Left lung (tissue), 10 donors: ENCODE data around the gene KRTAP10-8. TPM values are rescaled to one million over a fixed set of nuclear protein-coding genes. Genes with fewer than 3 reads are reported as not detected.
A peak's percentile ranks its signal among the peaks of the same experiment; 100 is the strongest.
"Not testable (repeated sequence)": the region's sequence is repeated elsewhere in the genome, so short reads cannot be mapped to it uniquely, and the experiment has no call there.

Experiments
- ATAC-seq: fragments of 200-7000 bp; cut with Tn5 transposase; one replicate; pipeline ENCODE4 v1.9.1; 2020; ENCODE audit warnings: moderate library complexity
- DNase-seq, 4 donors: peaks; one replicate each; pipeline ENCODE4 v3.0.0-alpha.2; 2013 to 2020
- H3K27ac ChIP-seq, 2 donors: fragments of 200-600 bp; sonication (generic) in 1 of 2; one replicate each; pipeline versions ENCODE4 v1.5.0 to v1.8.0; 2020 to 2021
- H3K27me3 ChIP-seq, 2 donors: fragments of 200-600 bp; sonication (generic) in 1 of 2; one replicate each; pipeline versions ENCODE4 v1.5.0 to v1.8.0; 2020 to 2021
- H3K36me3 ChIP-seq, 2 donors: fragments of 200-600 bp; sonication (generic) in 1 of 2; one replicate each; pipeline versions ENCODE4 v1.5.0 to v1.8.0; 2020 to 2021
- H3K4me1 ChIP-seq, 2 donors: fragments of 200-600 bp; one replicate each; pipeline ENCODE4 v1.8.0; 2021
- H3K4me3 ChIP-seq, 2 donors: fragments of 200-600 bp; sonication (generic) in 1 of 2; one replicate each; pipeline versions ENCODE4 v1.5.0 to v1.8.0; 2020 to 2021; ENCODE audit warnings: mild to moderate bottlenecking in 1 of 2
- H3K9me3 ChIP-seq, 2 donors: fragments of 200-600 bp; sonication (generic) in 1 of 2; one replicate each; pipeline versions ENCODE4 v1.5.0 to v1.8.0; 2020 to 2021
- CTCF ChIP-seq, 2 donors: fragments of 200-600 bp; sonication (generic) in 1 of 2; IDR thresholded peaks; one replicate each; pipeline versions ENCODE4 v1.5.0 to v1.8.0; 2021; ENCODE audit warnings: antibody characterized with exemption in 2 of 2
- intact Hi-C, 2 donors: fragments of 100-400 bp; cut with DNase I; formaldehyde crosslinking; loops; one replicate each; pipeline versions ENCODE4 v1.11.2 to v1.14.2; 2022
- polyA plus RNA-seq, 6 donors: library from polyadenylated mRNA; unstranded; fragments of 120-200 nt; gene quantifications; one replicate each; pipeline ENCODE4 v1.2.1, GENCODE V29; 2013; ENCODE audit not compliant: insufficient read length in 6 of 6
- total RNA-seq, 2 donors: library from RNA; stranded (reverse); fragmentation: NEBNext Ultra II Directional; extraction: Animal tissue kit (Norgen Biotek cat#: 25700); gene quantifications; one replicate each; pipeline ENCODE4 v1.2.1, GENCODE V29; 2021
- donor health status: DM: no; HTN: yes; CAD: no.
- donor health status: DM: no; HTN: no; CAD: no.

Gene KRTAP10-8
- total and polyA plus RNA-seq, 8 donors = not detected

GRCh38 chr21:44625756-44626155, 13.9 kb downstream of the KRTAP10-8 start:
- H3K4me1 ChIP-seq = no peaks in the 10 kb centered on the region
- no peaks in the 10 kb centered on the region for H3K36me3 ChIP-seq
- TF ChIP-seq CTCF (IDR thresholded peaks at IDR 0.05) = no peak
- DNase-seq (no peak), ATAC-seq (no peak)
- H3K9me3 ChIP-seq = peaks cover 3 to 32% of the 10 kb centered on the region in 2 donors
- intact Hi-C loops = no loop called here
- H3K27ac ChIP-seq = no peak overlapping the region
- H3K27me3 ChIP-seq = peaks cover 0 to 26% of the 10 kb centered on the region in 2 donors
- H3K4me3 ChIP-seq = no peak overlapping the region

GRCh38 chr21:44626262-44626661, 14.4 kb downstream of the KRTAP10-8 start:
- peaks cover 3 to 33% of the 10 kb centered on the region in 2 donors for H3K9me3 ChIP-seq
- no peak for ATAC-seq
- no peaks in the 10 kb centered on the region for H3K36me3 ChIP-seq
- peaks cover 0 to 26% of the 10 kb centered on the region in 2 donors for H3K27me3 ChIP-seq
- TF ChIP-seq CTCF (IDR thresholded peaks at IDR 0.05) = no peak
- intact Hi-C loops = no loop called here
- peak in 1 of 4 donors; percentile 64 for DNase-seq
- no peaks in the 10 kb centered on the region for H3K4me1 ChIP-seq
- H3K4me3 ChIP-seq = no peak overlapping the region
- H3K27ac ChIP-seq = no peak overlapping the region

- no peaks in the 10 kb centered on the region for H3K36me3 ChIP-seq
- H3K9me3 ChIP-seq = peaks cover 3 to 37% of the 10 kb centered on the region in 2 donors
- TF ChIP-seq CTCF (IDR thresholded peaks at IDR 0.05) = no peak
- H3K27me3 ChIP-seq = peaks cover 0 to 26% of the 10 kb centered on the region in 2 donors
- no peak within 1 kb of the TSS for H3K4me3 ChIP-seq
- DNase-seq (peak in 1 of 4 donors; percentile 31), ATAC-seq (no peak)
- H3K27ac ChIP-seq = no peak within 1 kb of the TSS
- H3K4me1 ChIP-seq = no peaks in the 10 kb centered on the region
- intact Hi-C loops = no loop called here
Observed at GRCh38 chr21:44626673-44627143, 14.8 kb downstream of the KRTAP10-8 start, which contains the start of gene KRTAP10-9. KRTAP10-9 (plus strand) TSS chr21:44627093; CDS start chr21:44627172, 79 bp downstream.

GRCh38 chr21:44627181-44627822, 15.4 kb downstream of the KRTAP10-8 start:
- H3K36me3 ChIP-seq, H3K27ac ChIP-seq, intact Hi-C loops, H3K4me1 ChIP-seq, ATAC-seq, H3K4me3 ChIP-seq: not testable (repeated sequence)
- peaks cover 0 to 26% of the 10 kb centered on the region in 2 donors for H3K27me3 ChIP-seq
- DNase-seq = peak in 1 of 4 donors; percentile 39
- peaks cover 3 to 43% of the 10 kb centered on the region in 2 donors for H3K9me3 ChIP-seq

GRCh38 chr21:44627831-44628233, 16.0 kb downstream of the KRTAP10-8 start:
- peak in 1 of 4 donors; percentile 34 for DNase-seq
- H3K36me3 ChIP-seq, H3K27ac ChIP-seq, H3K4me1 ChIP-seq, intact Hi-C loops, H3K4me3 ChIP-seq, ATAC-seq: not testable (repeated sequence)
- Histone ChIP-seq H3K9me3 (peaks cover 3 to 47% of the 10 kb centered on the region in 2 donors), H3K27me3 (peaks cover 0 to 26% of the 10 kb centered on the region in 2 donors)

- peaks cover 0 to 26% of the 10 kb centered on the region in 2 donors for H3K27me3 ChIP-seq
- ATAC-seq = no peak
- peaks cover 3 to 37% of the 10 kb centered on the region in 2 donors for H3K9me3 ChIP-seq
- peak in 1 of 4 donors; percentile 39 for DNase-seq
- no peak overlapping the region for H3K4me3 ChIP-seq
- intact Hi-C loops = no loop called here
- no peak overlapping the region for H3K27ac ChIP-seq
- TF ChIP-seq CTCF (IDR thresholded peaks at IDR 0.05) = no peak
- no peaks in the 10 kb centered on the region for H3K4me1 ChIP-seq
- no peaks in the 10 kb centered on the region for H3K36me3 ChIP-seq
Observed at GRCh38 chr21:44628707-44629391, 17.0 kb downstream of the KRTAP10-8 start.
